Breast epithelium (tissue), 4 donors: ENCODE results near the gene LRRK1. TPM values are rescaled to one million over a fixed set of nuclear protein-coding genes. Genes with fewer than 3 reads are reported as not detected.
A peak's percentile ranks its signal among the peaks of the same experiment; 100 is the strongest.

Source experiments
- DNase-seq, 2 donors: peaks; one replicate each; pipeline ENCODE4 v3.0.0-alpha.2; 2019; ENCODE audit warnings: low spot score in 2 of 2
- H3K27ac ChIP-seq, 2 donors: fragments of 200-600 bp; sonication (generic) in 1 of 2; one replicate each; pipeline ENCODE4 v1.5.1; 2016 to 2019; ENCODE audit warnings: mild to moderate bottlenecking in 1 of 2
- H3K27me3 ChIP-seq, 2 donors: fragments of 200-600 bp; sonication (generic) in 1 of 2; one replicate each; pipeline versions ENCODE4 v1.5.1 to v1.6.0; 2017 to 2019; ENCODE audit warnings: control low read depth in 1 of 2, mild to moderate bottlenecking in 1 of 2
- H3K36me3 ChIP-seq: fragments of 200-600 bp; one replicate; pipeline ENCODE4 v1.5.1; 2019
- H3K4me1 ChIP-seq, 2 donors: fragments of 200-600 bp; sonication (generic); one replicate each; pipeline ENCODE4 v1.5.1; 2016 to 2019; ENCODE audit warnings: control low read depth in 1 of 2
- H3K4me3 ChIP-seq, 3 donors: fragments of 200-600 bp; sonication (generic); 1 replicate in 2 of 3; 2 replicates in 1 of 3; pipeline ENCODE4 v1.5.1; 2016 to 2019; ENCODE audit warnings: mild to moderate bottlenecking in 3 of 3, moderate library complexity in 2 of 3
- H3K9me3 ChIP-seq, 2 donors: fragments of 200-600 bp; sonication (generic) in 1 of 2; one replicate each; pipeline ENCODE4 v1.5.1; 2016 to 2019; ENCODE audit warnings: control low read depth in 1 of 2
- POLR2A ChIP-seq: fragments of 450-650 bp; IDR thresholded peaks from one replicate; pipeline ENCODE4 v1.6.1; 2016; ENCODE audit warnings: antibody characterized with exemption, mild to moderate bottlenecking, moderate library complexity
- POLR2AphosphoS5 ChIP-seq, 3 donors: sonication (generic); formaldehyde crosslinking; IDR thresholded peaks; one replicate each; pipeline ENCODE4 v1.6.1; 2017; ENCODE audit warnings: antibody characterized with exemption in 3 of 3
- intact Hi-C: fragments of 100-400 bp; cut with DNase I; formaldehyde crosslinking; loops from one replicate; pipeline ENCODE4 v1.15.1; 2023; ENCODE audit warnings: low total_unique reads
- total RNA-seq, 3 donors: library from RNA; depleted of rRNA; stranded (reverse); fragments of >200 nt; gene quantifications; one replicate each; pipeline ENCODE4 v1.1.0, GENCODE V29; 2016
- TF ChIP-seq, protein P1 (sequence below), 3 donors: fragments of 450-650 bp; IDR thresholded peaks; one replicate each; pipeline ENCODE4 v1.5.1; 2016 to 2017; ENCODE audit warnings: antibody characterized with exemption in 3 of 3, mild to moderate bottlenecking in 3 of 3, moderate library complexity in 3 of 3

Gene LRRK1
- total RNA-seq, 3 donors from 2014 or later = 10.1 to 18.7 (median 14.4) TPM

DNA sequence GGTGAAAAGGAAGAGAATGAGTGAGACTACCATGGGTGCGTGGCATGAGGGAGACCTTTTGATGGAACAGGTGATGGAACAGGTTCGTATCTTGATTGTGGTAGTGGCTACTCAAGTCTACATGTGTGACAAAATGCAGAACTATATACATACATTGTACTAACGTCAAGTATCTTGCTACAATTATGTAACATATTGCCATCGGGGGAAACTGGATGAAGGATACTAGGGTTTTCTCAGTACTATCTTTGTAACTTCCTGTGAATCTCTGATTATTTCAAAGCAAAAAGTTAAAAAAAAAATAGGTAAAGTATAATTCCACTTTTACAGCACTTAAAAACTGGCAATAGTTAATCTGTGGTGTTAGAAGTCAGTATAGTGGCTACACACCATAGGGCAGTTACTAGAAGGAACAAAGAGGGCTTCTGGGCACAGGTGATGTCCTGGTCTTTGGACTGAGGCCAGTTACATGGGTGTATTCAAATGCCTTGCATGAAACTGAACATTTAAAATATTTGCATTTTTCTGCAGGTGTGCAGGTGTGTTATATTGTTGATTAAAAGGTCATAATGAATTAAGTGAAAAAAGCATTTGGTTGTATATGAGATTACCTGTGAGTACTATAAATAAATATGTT, 61.4 kb downstream of the LRRK1 start:
- DNase-seq = no peak
- intact Hi-C loops = no loop called here

DNA sequence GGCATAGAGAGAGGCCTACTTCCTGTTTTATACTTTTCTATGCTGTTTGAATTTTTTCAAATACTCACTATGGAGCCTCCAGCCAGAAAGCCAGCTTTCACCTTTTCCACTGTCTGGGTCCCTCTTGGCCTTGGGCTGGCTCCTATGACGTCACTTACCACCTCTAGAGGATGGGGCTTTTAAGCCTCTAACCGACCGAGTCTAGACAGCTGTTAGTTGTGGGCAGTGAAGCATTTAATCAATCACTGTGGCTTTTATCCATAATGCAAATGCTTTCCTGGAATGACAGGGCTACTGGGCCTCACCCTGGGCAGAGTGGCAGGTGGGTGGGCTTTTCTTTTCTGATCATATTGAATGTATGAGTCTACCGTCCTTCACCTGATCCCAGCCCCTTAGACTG, 61.9 kb downstream of the LRRK1 start:
- Histone ChIP-seq H3K27ac (no peak overlapping the region), H3K36me3 (no peaks in the 10 kb centered on the region), H3K9me3 (no peaks in the 10 kb centered on the region), H3K4me1 (no peaks in the 10 kb centered on the region), H3K4me3 (no peak overlapping the region), H3K27me3 (no peaks in the 10 kb centered on the region)
- TF ChIP-seq POLR2AphosphoS5 (IDR thresholded peaks at IDR 0.05) (no peak), POLR2A (no peak)
- TF ChIP-seq, protein P1, sequence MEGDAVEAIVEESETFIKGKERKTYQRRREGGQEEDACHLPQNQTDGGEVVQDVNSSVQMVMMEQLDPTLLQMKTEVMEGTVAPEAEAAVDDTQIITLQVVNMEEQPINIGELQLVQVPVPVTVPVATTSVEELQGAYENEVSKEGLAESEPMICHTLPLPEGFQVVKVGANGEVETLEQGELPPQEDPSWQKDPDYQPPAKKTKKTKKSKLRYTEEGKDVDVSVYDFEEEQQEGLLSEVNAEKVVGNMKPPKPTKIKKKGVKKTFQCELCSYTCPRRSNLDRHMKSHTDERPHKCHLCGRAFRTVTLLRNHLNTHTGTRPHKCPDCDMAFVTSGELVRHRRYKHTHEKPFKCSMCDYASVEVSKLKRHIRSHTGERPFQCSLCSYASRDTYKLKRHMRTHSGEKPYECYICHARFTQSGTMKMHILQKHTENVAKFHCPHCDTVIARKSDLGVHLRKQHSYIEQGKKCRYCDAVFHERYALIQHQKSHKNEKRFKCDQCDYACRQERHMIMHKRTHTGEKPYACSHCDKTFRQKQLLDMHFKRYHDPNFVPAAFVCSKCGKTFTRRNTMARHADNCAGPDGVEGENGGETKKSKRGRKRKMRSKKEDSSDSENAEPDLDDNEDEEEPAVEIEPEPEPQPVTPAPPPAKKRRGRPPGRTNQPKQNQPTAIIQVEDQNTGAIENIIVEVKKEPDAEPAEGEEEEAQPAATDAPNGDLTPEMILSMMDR (IDR thresholded peaks at IDR 0.05) = no peak
- intact Hi-C loops = no loop called here
- no peak for DNase-seq

More for the DNA sequence above, 61.4 kb downstream of the LRRK1 start:
- Histone ChIP-seq H3K27me3 (no peaks in the 10 kb centered on the region), H3K4me3 (no peak overlapping the region), H3K36me3 (no peaks in the 10 kb centered on the region), H3K27ac (no peak overlapping the region), H3K9me3 (no peaks in the 10 kb centered on the region), H3K4me1 (no peaks in the 10 kb centered on the region)
- TF ChIP-seq POLR2AphosphoS5 (IDR thresholded peaks at IDR 0.05) (no peak), POLR2A (no peak)

DNA sequence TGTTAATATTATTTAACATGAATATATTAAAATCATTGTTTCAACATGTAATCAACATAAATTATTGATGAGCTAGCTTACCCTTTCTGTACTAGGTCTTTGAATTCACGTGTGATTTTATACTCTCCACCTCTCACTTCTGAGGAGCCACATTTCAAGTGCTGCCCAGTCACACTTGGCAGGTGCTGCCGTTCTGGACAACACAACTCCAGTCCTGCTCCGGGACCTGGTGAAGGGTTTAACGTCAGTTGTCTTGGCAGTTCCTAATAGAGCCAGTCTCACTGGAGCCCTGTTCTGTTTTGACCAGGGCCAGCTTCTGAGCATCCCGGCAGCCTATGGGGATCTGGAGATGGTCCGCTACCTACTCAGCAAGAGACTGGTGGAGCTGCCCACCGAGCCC, 64.1 kb downstream of the LRRK1 start:
- intact Hi-C loops = no loop called here
- no peak for DNase-seq
- Histone ChIP-seq H3K36me3 (no peaks in the 10 kb centered on the region), H3K9me3 (no peaks in the 10 kb centered on the region), H3K4me3 (no peak overlapping the region), H3K27ac (no peak overlapping the region), H3K4me1 (no peaks in the 10 kb centered on the region), H3K27me3 (no peaks in the 10 kb centered on the region)
- TF ChIP-seq, protein P1 (IDR thresholded peaks at IDR 0.05) = no peak
- TF ChIP-seq POLR2A = no peak
- TF ChIP-seq POLR2AphosphoS5 (IDR thresholded peaks at IDR 0.05) = no peak

DNA sequence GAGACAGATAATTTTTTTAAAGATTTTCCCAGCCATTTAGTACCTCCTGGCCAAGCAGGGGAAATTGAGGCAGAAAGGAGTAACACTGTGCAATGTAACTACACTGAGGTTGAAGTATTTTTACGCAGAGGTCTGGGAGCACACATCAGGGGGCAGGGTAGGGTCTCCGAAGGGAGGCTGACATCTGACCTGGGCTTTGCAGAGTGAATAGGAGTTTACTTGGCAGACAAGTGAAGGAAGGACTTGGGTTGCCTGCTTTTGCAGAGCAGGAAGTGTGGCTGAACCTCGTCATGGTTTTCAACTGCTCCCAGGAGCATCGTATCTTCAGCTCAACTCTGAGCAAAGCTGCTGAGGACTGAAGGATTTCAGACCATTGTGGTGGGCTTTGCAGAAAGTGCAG, 66.2 kb downstream of the LRRK1 start:
- TF ChIP-seq POLR2AphosphoS5 (IDR thresholded peaks at IDR 0.05) = no peak
- no peak for TF ChIP-seq POLR2A
- TF ChIP-seq, protein P1 (IDR thresholded peaks at IDR 0.05) = no peak
- no peaks in the 10 kb centered on the region for H3K4me1 ChIP-seq
- no peak for DNase-seq
- no peaks in the 10 kb centered on the region for H3K9me3 ChIP-seq
- H3K27me3 ChIP-seq = no peaks in the 10 kb centered on the region
- H3K36me3 ChIP-seq = peaks cover 8% of the 10 kb centered on the region
- H3K4me3 ChIP-seq = no peak overlapping the region
- H3K27ac ChIP-seq = no peak overlapping the region
- intact Hi-C loops = no loop called here

DNA sequence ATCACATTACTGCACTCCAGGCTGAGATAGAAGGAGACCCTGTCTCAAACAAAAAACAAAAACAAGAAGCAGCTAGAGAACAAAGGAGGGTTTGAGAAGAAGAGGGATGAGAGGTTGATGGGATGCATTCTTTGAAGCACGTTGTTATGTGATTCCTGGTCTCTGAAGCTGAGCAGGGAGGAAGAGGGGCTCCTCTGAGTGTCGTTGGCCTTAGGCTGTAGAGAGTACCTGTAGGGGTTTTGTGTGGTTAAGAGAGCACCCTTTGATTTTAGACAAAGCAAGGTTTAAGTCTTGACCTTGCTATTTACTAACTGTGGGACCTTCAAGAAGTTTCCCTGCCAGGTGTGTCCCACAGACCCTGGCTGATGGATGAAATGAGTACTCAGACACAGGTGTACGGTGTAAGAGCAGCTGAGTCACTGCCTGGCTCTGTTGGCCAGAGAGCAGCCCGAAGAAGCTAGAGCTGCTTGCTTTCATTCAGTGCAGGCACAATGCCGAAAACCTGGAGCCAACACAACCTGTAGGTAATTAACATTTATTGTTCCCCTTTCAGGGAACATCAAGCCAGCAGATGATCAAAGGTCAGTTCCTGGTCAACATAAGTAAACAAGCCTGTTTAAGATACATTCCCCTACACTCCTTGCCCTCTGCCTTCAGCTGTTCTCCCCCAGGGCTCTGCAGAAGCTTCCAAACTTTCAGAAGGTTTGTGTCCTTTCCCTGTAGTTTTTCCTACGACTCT, 67.2 kb downstream of the LRRK1 start:
- no peak for TF ChIP-seq POLR2A
- TF ChIP-seq POLR2AphosphoS5 (IDR thresholded peaks at IDR 0.05) = no peak
- TF ChIP-seq, protein P1 (IDR thresholded peaks at IDR 0.05) = no peak
- DNase-seq = no peak
- H3K4me3 ChIP-seq = no peak overlapping the region
- H3K27ac ChIP-seq = peak overlapping the region; percentile 36 to 60
- intact Hi-C loops = no loop called here
- H3K27me3 ChIP-seq = no peaks in the 10 kb centered on the region
- H3K4me1 ChIP-seq = no peaks in the 10 kb centered on the region
- H3K36me3 ChIP-seq = peaks cover 8% of the 10 kb centered on the region
- no peaks in the 10 kb centered on the region for H3K9me3 ChIP-seq
